GM10847 (cell line): Measurements from ENCODE around the gene ACTL6B.
A peak's percentile ranks its signal among the peaks of the same experiment; 100 is the strongest.

ENCODE experiments used
- POLR2A ChIP-seq: IDR thresholded peaks from 2 replicates; pipeline ENCODE4 v1.6.1; 2011; ENCODE audit not compliant: insufficient read length; ENCODE audit errors: extremely low read depth

ACTL6B gene

DNA sequence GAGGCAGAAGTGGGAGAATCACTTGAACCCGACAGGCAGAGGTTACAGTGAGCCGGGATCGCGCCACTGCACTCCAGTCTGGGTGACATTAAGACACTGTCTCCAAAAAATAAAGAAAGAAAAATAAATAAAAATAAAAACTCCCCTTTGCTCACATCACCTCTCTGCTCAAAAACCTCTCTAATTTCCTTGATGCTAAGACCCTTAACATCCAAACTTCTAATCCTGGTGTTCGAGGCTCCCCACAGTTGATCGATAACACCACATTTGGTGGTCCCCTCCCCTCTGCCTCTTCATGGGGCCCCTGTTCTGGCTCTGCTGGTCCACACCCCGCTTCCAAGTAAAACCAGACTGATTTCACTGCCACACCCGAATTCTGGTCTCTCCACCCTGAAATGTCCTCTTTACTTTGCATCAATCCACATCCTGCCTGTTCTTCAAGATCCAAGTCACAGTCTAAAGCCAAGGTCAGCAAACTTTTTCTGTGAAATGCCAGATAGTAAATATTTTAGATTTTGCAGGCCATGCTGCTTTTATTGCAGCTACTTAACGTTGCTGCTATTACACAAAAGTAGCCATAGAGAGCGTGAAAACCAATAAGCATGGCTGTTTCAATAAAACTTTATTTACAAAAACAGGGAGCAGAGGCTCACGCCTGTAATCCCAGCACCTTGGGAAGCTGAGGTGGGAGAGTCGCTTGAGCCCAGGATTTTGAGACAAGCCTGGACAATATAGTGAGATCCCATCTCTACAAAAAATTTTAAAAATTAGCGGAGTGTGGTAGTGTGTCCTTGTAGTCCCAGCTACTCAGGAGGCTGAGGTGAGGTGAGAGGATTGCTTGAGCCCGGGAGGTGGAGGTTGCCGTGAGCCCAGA is 32.1 kb downstream of the ACTL6B start:
- TF ChIP-seq POLR2A: no peak

DNA sequence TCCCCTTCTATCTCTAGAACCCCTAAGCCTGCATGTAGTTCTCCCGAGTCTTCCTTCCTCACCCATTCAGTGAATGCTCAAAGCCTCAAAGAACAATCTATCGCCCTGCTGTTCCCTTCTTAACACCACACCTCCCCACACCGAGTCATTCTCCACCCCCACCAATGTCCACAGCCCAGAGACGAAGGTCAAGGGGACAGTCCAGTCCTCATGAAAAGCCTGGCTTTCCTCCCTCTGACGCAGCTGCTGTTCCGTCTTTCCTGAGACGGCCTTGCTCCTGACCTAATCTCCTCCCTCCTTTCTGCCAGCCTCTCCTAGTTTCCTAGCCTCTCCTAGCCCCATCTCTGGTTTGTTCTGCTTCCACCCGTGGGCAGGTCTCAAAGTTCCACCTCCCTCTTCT is 34.7 kb downstream of the ACTL6B start:
- no peak for TF ChIP-seq POLR2A

GRCh38 chr7:100620804-100621203 is 35.4 kb downstream of the ACTL6B start:
- no peak for TF ChIP-seq POLR2A

GRCh38 chr7:100620239-100620638 is 36.0 kb downstream of the ACTL6B start:
- TF ChIP-seq POLR2A: no peak

DNA sequence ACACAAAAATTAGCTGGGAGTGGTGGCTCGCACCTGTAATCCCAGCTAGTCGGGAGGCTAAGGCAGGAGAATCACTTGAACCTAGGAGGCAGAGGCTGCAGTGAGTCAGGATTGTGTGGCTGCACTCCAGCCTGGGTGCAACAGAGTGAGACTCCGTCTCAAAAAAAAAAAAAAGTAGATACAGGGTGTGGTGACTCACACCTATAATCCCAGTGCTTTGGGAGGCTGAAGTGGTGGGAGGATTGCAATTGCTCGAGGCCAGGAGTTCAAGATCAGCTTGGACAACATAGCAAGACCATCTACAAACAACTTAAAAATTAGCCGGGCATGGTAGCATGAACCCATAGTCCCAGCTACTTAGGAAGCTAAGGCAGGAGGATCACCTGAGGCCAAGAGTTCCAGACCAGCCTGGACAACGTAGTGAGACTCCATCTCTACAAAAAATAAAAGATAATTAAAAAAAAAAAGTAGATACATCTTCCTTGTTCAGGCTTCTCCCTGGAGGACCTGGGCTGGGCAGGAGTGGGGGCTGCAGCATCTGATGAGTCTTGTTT is 41.9 kb downstream of the ACTL6B start:
- TF ChIP-seq POLR2A: no peak

DNA sequence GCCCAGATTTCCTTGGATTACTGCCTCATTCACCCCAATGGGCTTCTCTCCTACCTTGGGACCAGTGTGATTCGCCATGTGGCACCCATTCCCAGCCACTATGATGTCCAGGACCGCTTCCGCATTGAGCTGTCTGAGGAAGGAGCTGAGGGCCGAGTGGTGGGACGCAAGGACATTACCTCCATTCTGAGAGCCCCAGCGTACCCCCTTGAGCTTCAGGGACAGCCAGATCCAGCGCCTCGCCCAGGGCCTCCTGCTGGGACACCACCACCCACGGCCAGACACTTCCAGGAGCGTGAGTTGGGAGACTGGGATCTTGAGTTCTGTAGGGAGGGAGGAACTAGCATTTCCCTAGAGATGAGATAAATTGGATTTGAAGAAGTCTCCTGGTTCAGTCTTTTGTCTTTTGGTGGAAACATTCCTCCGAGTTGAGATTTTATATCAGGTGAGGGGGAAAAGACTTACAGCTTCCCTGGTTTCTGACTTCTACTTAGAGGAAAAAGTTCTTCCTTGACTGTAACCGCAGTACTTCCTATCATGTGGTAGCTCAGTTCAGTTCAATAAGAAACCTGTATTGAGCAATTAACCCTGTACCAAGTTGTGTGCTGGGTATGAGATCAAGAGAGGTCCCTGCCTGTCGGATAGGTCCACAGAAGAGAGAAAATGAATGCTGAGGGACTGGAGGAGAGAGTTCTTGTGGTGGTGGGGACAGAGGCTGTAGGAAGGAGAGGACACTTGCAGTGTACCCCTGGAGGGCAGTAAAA is 42.7 kb downstream of the ACTL6B start:
- TF ChIP-seq POLR2A: no peak

GRCh38 chr7:100612730-100613390 is 43.4 kb downstream of the ACTL6B start:
- no peak for TF ChIP-seq POLR2A

GRCh38 chr7:100611983-100612729 is 44.1 kb downstream of the ACTL6B start, which contains the start of gene MOSPD3:
Gene MOSPD3, plus strand, starts transcription at chr7:100612540. Its CDS starts 252 bp downstream, at chr7:100612792.
- peak; percentile 87 for TF ChIP-seq POLR2A

DNA sequence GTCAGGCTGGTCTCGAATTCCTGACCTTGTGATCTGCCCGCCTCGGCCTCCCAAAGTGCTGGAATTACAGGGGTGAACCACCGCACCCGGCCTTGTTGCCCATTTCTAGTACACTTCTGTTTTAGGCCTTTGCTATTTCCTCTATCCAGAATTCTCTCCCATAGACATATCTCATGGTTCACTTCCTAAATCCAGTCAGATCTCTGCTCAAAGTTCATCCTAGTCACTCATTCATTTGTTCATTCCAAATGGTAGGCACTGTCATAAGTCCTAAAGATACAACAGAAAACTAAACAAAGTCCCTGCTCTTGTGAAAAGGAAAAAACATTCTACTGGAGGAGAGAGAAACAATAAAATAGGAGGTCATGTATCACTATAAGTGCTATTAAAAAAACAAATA is 46.3 kb downstream of the ACTL6B start:
- TF ChIP-seq POLR2A: no peak

DNA sequence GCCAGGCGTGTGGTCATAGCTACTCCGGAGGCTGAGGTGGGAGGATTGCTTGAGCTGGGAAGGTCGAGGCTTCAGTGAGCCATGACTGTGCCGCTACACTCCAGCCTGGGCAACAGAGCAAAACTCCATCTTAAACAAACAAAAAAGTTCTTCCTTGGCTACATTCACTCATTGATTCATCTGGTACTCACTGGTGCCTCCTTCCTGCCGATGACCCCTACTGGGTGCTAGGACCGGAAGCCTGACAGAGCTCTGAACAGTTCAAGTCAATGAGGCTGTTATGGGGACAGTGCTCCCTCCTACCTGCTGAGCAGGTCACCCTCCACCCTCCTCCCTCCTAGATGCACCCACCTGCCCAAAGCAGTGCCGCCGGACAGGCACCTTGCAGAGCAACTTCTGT is 49.1 kb downstream of the ACTL6B start:
- no peak for TF ChIP-seq POLR2A

DNA sequence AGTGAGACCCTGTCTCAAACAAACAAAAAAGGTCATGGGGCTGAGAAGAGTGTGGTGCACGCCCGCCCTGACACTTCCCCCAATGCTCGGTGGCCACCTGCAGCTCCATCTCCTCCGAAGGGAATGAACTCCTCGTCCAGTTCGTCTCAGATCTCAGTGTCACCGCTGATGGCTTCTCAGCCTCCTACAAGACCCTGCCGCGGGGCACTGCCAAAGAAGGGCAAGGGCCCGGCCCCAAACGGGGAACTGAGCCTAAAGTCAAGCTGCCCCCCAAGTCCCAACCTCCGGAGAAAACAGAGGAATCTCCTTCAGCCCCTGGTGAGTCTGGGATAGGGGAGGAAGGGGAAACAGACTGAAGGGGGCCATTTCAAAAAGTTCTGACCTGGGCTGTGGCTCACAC is 49.9 kb downstream of the ACTL6B start:
- TF ChIP-seq POLR2A: no peak

DNA sequence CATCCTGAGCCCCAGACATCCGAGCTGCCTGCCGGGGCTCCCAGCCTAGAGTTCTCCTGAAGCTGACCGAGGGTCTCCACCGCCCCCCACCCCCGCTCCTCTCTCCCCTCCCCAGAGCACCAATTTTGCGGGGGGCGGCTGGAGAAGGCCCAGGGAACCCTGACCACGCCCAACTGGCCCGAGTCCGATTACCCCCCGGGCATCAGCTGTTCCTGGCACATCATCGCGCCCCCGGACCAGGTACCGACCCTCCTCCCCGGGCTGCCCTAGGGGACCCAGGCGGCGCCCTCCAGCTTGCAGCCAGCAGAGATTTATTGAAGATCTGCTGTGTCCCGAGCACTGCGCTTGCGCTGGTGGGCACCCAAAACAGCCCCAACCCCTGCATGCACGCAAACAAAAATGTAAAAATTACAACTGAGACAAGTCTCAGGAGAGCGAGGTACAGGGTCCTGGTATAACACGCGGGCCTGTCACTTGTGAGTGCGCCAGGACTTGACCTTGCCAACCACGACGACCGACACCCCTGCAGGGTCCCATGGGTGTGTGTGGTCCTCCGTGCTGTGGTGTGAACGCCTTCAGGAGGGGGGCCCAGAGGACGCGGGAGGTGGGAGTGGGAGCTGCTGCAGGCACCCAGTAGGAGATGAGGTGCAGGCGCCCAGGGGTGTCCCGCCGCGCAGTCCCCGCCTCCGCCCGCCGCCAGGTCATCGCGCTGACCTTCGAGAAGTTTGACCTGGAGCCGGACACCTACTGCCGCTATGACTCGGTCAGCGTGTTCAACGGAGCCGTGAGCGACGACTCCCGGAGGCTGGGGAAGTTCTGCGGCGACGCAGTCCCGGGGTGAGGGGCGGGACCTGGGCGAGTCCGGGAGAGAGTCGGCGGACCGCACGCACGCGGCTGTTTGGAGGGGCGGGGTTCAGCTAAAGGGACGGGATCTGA is 51.0 kb downstream of the ACTL6B start:
- no peak for TF ChIP-seq POLR2A
